ENCODE results near the gene NMRAL1.

NMRAL1 gene

GRCh38 chr16:4420505-4421105 lies 53.8 kb downstream of the NMRAL1 start:
- no peaks in the 10 kb centered on the region for H3K36me3 ChIP-seq (ENCODE audit: control insufficient read depth in 2 of 2, insufficient read depth in 2 of 2, low read length in 2 of 2)
- H3K27me3 ChIP-seq (ENCODE audit: control insufficient read depth in 1 of 2, insufficient read depth in 2 of 2, low read length in 2 of 2), result no peaks in the 10 kb centered on the region
- no peak overlapping the region for H3K27ac ChIP-seq (ENCODE audit: low read length)
- H3K4me1 ChIP-seq (ENCODE audit: control insufficient read depth, insufficient read depth, low read length), result peaks cover 11% of the 10 kb centered on the region
- no peak overlapping the region for H3K4me3 ChIP-seq (ENCODE audit: low read length in 2 of 2)
- no peaks in the 10 kb centered on the region for H3K9me3 ChIP-seq (ENCODE audit: control insufficient read depth in 2 of 2, low read length in 2 of 2)
- no peak overlapping the region for H3K9ac ChIP-seq (ENCODE audit: low read length in 2 of 2)

GRCh38 chr16:4419402-4419959 lies 54.9 kb downstream of the NMRAL1 start:
- no peaks in the 10 kb centered on the region for H3K9me3 ChIP-seq (ENCODE audit: control insufficient read depth in 2 of 2, low read length in 2 of 2)
- peaks cover 14% of the 10 kb centered on the region for H3K4me1 ChIP-seq (ENCODE audit: control insufficient read depth, insufficient read depth, low read length)
- no peak overlapping the region for H3K9ac ChIP-seq (ENCODE audit: low read length in 2 of 2)
- H3K27ac ChIP-seq (ENCODE audit: low read length), result no peak overlapping the region
- no peaks in the 10 kb centered on the region for H3K36me3 ChIP-seq (ENCODE audit: control insufficient read depth in 2 of 2, insufficient read depth in 2 of 2, low read length in 2 of 2)
- no peak overlapping the region for H3K4me3 ChIP-seq (ENCODE audit: low read length in 2 of 2)
- H3K27me3 ChIP-seq (ENCODE audit: control insufficient read depth in 1 of 2, insufficient read depth in 2 of 2, low read length in 2 of 2), result no peaks in the 10 kb centered on the region

- Histone ChIP-seq H3K9ac (ENCODE audit: low read length in 2 of 2) (peak within 1 kb of the TSS; percentile 65 to 72), H3K4me3 (ENCODE audit: low read length in 2 of 2) (peak within 1 kb of the TSS; percentile 72 to 79), H3K27ac (ENCODE audit: low read length) (no peak within 1 kb of the TSS), H3K36me3 (ENCODE audit: control insufficient read depth in 2 of 2, insufficient read depth in 2 of 2, low read length in 2 of 2) (peaks cover 0 to 5% of the 10 kb centered on the region in 2 donors), H3K27me3 (ENCODE audit: control insufficient read depth in 1 of 2, insufficient read depth in 2 of 2, low read length in 2 of 2) (no peaks in the 10 kb centered on the region), H3K4me1 (ENCODE audit: control insufficient read depth, insufficient read depth, low read length) (peaks cover 21% of the 10 kb centered on the region), H3K9me3 (ENCODE audit: control insufficient read depth in 2 of 2, low read length in 2 of 2) (no peaks in the 10 kb centered on the region)
Observed at GRCh38 chr16:4416200-4417032, 58.0 kb downstream of the NMRAL1 start, which contains the start of gene CORO7. CORO7 (minus strand) TSS chr16:4416596; CDS start chr16:4416518, 78 bp downstream.

- Histone ChIP-seq H3K4me3 (ENCODE audit: low read length in 2 of 2) (peak overlapping the region; percentile 72 to 79), H3K27me3 (ENCODE audit: control insufficient read depth in 1 of 2, insufficient read depth in 2 of 2, low read length in 2 of 2) (no peaks in the 10 kb centered on the region), H3K27ac (ENCODE audit: low read length) (no peak overlapping the region), H3K4me1 (ENCODE audit: control insufficient read depth, insufficient read depth, low read length) (peaks cover 25% of the 10 kb centered on the region), H3K36me3 (ENCODE audit: control insufficient read depth in 2 of 2, insufficient read depth in 2 of 2, low read length in 2 of 2) (peaks cover 0 to 5% of the 10 kb centered on the region in 2 donors), H3K9me3 (ENCODE audit: control insufficient read depth in 2 of 2, low read length in 2 of 2) (no peaks in the 10 kb centered on the region), H3K9ac (ENCODE audit: low read length in 2 of 2) (peak overlapping the region; percentile 65 to 72)
Observed at GRCh38 chr16:4415538-4416199, 58.8 kb downstream of the NMRAL1 start.

GRCh38 chr16:4414187-4414917 lies 60.1 kb downstream of the NMRAL1 start:
- Histone ChIP-seq H3K36me3 (ENCODE audit: control insufficient read depth in 2 of 2, insufficient read depth in 2 of 2, low read length in 2 of 2) (peaks cover 0 to 5% of the 10 kb centered on the region in 2 donors), H3K27me3 (ENCODE audit: control insufficient read depth in 1 of 2, insufficient read depth in 2 of 2, low read length in 2 of 2) (no peaks in the 10 kb centered on the region), H3K9ac (ENCODE audit: low read length in 2 of 2) (no peak overlapping the region), H3K4me1 (ENCODE audit: control insufficient read depth, insufficient read depth, low read length) (peaks cover 29% of the 10 kb centered on the region), H3K4me3 (ENCODE audit: low read length in 2 of 2) (no peak overlapping the region), H3K27ac (ENCODE audit: low read length) (no peak overlapping the region), H3K9me3 (ENCODE audit: control insufficient read depth in 2 of 2, low read length in 2 of 2) (no peaks in the 10 kb centered on the region)

- Histone ChIP-seq H3K27ac (ENCODE audit: low read length) (no peak overlapping the region), H3K4me3 (ENCODE audit: low read length in 2 of 2) (no peak overlapping the region), H3K4me1 (ENCODE audit: control insufficient read depth, insufficient read depth, low read length) (peaks cover 37% of the 10 kb centered on the region), H3K36me3 (ENCODE audit: control insufficient read depth in 2 of 2, insufficient read depth in 2 of 2, low read length in 2 of 2) (peaks cover 0 to 7% of the 10 kb centered on the region in 2 donors), H3K9me3 (ENCODE audit: control insufficient read depth in 2 of 2, low read length in 2 of 2) (no peaks in the 10 kb centered on the region), H3K9ac (ENCODE audit: low read length in 2 of 2) (no peak overlapping the region), H3K27me3 (ENCODE audit: control insufficient read depth in 1 of 2, insufficient read depth in 2 of 2, low read length in 2 of 2) (no peaks in the 10 kb centered on the region)
Observed at GRCh38 chr16:4412854-4413253, 61.6 kb downstream of the NMRAL1 start.

GRCh38 chr16:4412159-4412558 lies 62.3 kb downstream of the NMRAL1 start:
- Histone ChIP-seq H3K9me3 (ENCODE audit: control insufficient read depth in 2 of 2, low read length in 2 of 2) (no peaks in the 10 kb centered on the region), H3K27me3 (ENCODE audit: control insufficient read depth in 1 of 2, insufficient read depth in 2 of 2, low read length in 2 of 2) (no peaks in the 10 kb centered on the region), H3K36me3 (ENCODE audit: control insufficient read depth in 2 of 2, insufficient read depth in 2 of 2, low read length in 2 of 2) (peaks cover 0 to 11% of the 10 kb centered on the region in 2 donors), H3K4me3 (ENCODE audit: low read length in 2 of 2) (peak overlapping the region in 1 of 2 donors; percentile 8), H3K27ac (ENCODE audit: low read length) (no peak overlapping the region), H3K4me1 (ENCODE audit: control insufficient read depth, insufficient read depth, low read length) (peaks cover 41% of the 10 kb centered on the region), H3K9ac (ENCODE audit: low read length in 2 of 2) (no peak overlapping the region)
